Activated CD4-positive, alpha-beta memory T cell treated with anti-CD3 and anti-CD28 coated beads, Interleukin-2, amount 10 ng/mL, durations not matched to agents 7 days and 5 days (primary cell): ENCODE measurements around the gene EML5. TPM values are rescaled to one million over a fixed set of nuclear protein-coding genes. Genes with fewer than 3 reads are reported as not detected.

Experiments
- CTCF ChIA-PET: fragments of 350-600 bp; sonication (Branson Sonifier 250); formaldehyde crosslinking; loops from one replicate; lab custom pipeline; 2021; ENCODE audit warnings: antibody characterized with exemption, inconsistent platforms; lab: Charles Lee
- POLR2A ChIA-PET: fragments of 350-600 bp; sonication (Branson Sonifier 250); formaldehyde crosslinking; loops from one replicate; lab custom pipeline; 2021; ENCODE audit warnings: antibody characterized with exemption; lab: Charles Lee
- DNase-seq: peaks from one replicate; pipeline ENCODE4 v3.0.0-alpha.2; 2020
- H3K27ac Mint-ChIP-seq: one replicate; pipeline ENCODE4 v1.8.0; 2021; ENCODE audit warnings: mild to moderate bottlenecking, mixed read lengths
- H3K27me3 Mint-ChIP-seq: one replicate; pipeline ENCODE4 v1.8.0; 2021; ENCODE audit warnings: mixed read lengths
- H3K36me3 Mint-ChIP-seq: one replicate; pipeline ENCODE4 v1.8.0; 2021; ENCODE audit warnings: low read depth, mixed read lengths
- H3K4me1 Mint-ChIP-seq: one replicate; pipeline ENCODE4 v1.8.0; 2021; ENCODE audit warnings: mixed read lengths
- H3K4me3 Mint-ChIP-seq: one replicate; pipeline ENCODE4 v1.8.0; 2021; ENCODE audit warnings: mild to moderate bottlenecking, mixed read lengths
- H3K9me3 Mint-ChIP-seq: one replicate; pipeline ENCODE4 v1.8.0; 2021; ENCODE audit warnings: mixed read lengths
- total RNA-seq, 2 experiments: library from RNA; stranded (reverse); gene quantifications; one replicate each; pipeline ENCODE4 v1.2.3, GENCODE V29; 2021

Gene EML5
- total RNA-seq, 2 experiments from 2014 or later: 2.4 to 2.9 TPM

- CTCF ChIA-PET: interaction anchor here (1.0 kb wide), 2 partner anchors 13 to 74 kb away, joined by 3 read pairs; no protein-coding TSS in a partner anchor
- POLR2A ChIA-PET: interaction anchor here (1.1 to 1.7 kb wide), 3 partner anchors 9 to 37 kb away, joined by 4 to 5 read pairs (median 4); no protein-coding TSS in a partner anchor
- peak within 1 kb of the TSS; percentile 91 for H3K4me3 Mint-ChIP-seq
Observed at GRCh38 chr14:88562831-88563686, 229.7 kb downstream of the EML5 start, which contains the start of gene ZC3H14. ZC3H14 (plus strand) TSS chr14:88563037; CDS start chr14:88563134, 97 bp downstream.

GRCh38 chr14:88562532-88562830 lies 230.3 kb downstream of the EML5 start:
- H3K36me3 Mint-ChIP-seq: peaks cover 19% of the 10 kb centered on the region
- peak overlapping the region; percentile 52 for H3K27ac Mint-ChIP-seq
- no peak for DNase-seq
- H3K4me3 Mint-ChIP-seq: peak overlapping the region; percentile 91
- H3K4me1 Mint-ChIP-seq: peaks cover 37% of the 10 kb centered on the region
- POLR2A ChIA-PET: interaction anchor here (1.5 to 1.7 kb wide), 2 partner anchors 10 to 12 kb away, joined by 4 read pairs; no protein-coding TSS in a partner anchor
- CTCF ChIA-PET: interaction anchor here (1.0 kb wide), 1 partner anchor 73 kb away, joined by 3 read pairs; no protein-coding TSS in a partner anchor
- no peaks in the 10 kb centered on the region for H3K9me3 Mint-ChIP-seq
- peaks cover 21% of the 10 kb centered on the region for H3K27me3 Mint-ChIP-seq

More at GRCh38 chr14:88562831-88563686, 229.7 kb downstream of the EML5 start, which contains the start of gene ZC3H14:
- Mint-ChIP-seq H3K27me3 (peaks cover 21% of the 10 kb centered on the region), H3K9me3 (peaks cover 3% of the 10 kb centered on the region), H3K27ac (peak within 1 kb of the TSS; percentile 82), H3K36me3 (peaks cover 25% of the 10 kb centered on the region), H3K4me1 (peaks cover 32% of the 10 kb centered on the region)
- DNase-seq: peak; percentile 87

Other genes starting within 250 kb of the EML5 start
- gene PTPN21, start 237.9 kb downstream of the EML5 start, total RNA-seq: not detected
- 10 to 100 TPM; 33.1 to 37.4 TPM for gene ZC3H14, start 229.9 kb downstream of the EML5 start, total RNA-seq
- 1 to 10 TPM; 1.8 to 2.3 TPM for gene TTC8, start 31.7 kb upstream of the EML5 start, total RNA-seq